Mammary epithelial cell (primary cell): Measurements from ENCODE around the gene GPR31.
"Not testable (repeated sequence)": the region's sequence is repeated elsewhere in the genome, so short reads cannot be mapped to it uniquely, and the experiment has no call there.

Experiments used
- CTCF ChIP-seq, 2 donors: IDR thresholded peaks in 1 of 2; conservative IDR thresholded peaks in 1 of 2; 2 replicates each; pipeline ENCODE4 v1.5.1; 2011 to 2012; ENCODE audit warnings: inconsistent platforms in 2 of 2, low read length in 2 of 2, mild to moderate bottlenecking in 2 of 2, control low read depth in 1 of 2, low read depth in 1 of 2; ENCODE audit not compliant: insufficient read depth in 1 of 2; ENCODE audit errors: extremely low read depth in 1 of 2
- EZH2 ChIP-seq: IDR thresholded peaks from 2 replicates; pipeline ENCODE4 v1.6.1; 2012; ENCODE audit warnings: low read length, inconsistent platforms, borderline replicate concordance

GRCh38 chr6:167187275-167187674 is 29.5 kb upstream of the GPR31 start:
- not testable (repeated sequence) for TF ChIP-seq CTCF (conservative IDR thresholded peaks at IDR 0.05 in 1 of 2, IDR thresholded peaks at IDR 0.05 in 1 of 2; ENCODE audit: extremely low read depth in 1 of 2, insufficient read depth in 1 of 2, low read depth in 1 of 2, low read length in 2 of 2); EZH2
